ENCODE data around the gene DHX32.
"Not testable (repeated sequence)": the region's sequence is repeated elsewhere in the genome, so short reads cannot be mapped to it uniquely, and the experiment has no call there.

- TF ChIP-seq CTCF (conservative IDR thresholded peaks at IDR 0.05 in 1 of 2, IDR thresholded peaks at IDR 0.05 in 1 of 2; ENCODE audit: extremely low read depth in 1 of 2, insufficient read depth in 1 of 2, low read depth in 1 of 2, low read length in 2 of 2); EZH2 (IDR thresholded peaks at IDR 0.05; ENCODE audit: borderline replicate concordance, low read length): not testable (repeated sequence)
Observed at GRCh38 chr10:125921643-125922306, 40.7 kb upstream of the DHX32 start.

Data from mammary epithelial cell (primary cell).